ENCODE measurements around the gene GNA14.

DNA sequence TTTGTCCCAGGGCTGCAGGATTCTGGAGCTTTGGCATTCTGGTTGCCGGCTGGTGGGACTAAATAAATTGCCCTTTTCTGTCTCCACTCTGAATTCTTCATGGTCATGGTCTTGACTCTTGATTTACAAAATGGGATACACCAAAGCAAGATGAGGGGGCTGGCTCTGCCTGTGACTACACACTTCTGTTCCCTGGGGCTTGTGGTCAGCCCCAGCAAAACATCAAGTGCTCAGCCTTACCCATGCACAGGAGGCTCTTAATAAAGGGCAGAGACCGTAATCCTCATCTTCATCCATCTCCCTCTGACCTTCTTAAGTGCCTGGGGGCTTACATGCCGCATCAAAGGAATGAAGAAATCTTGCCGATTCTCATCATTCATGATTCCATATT is 198.0 kb downstream of the GNA14 start:
- TF ChIP-seq SUZ12 (IDR thresholded peaks at IDR 0.05; ENCODE audit: extremely low read depth, insufficient read depth, insufficient read length) (no peak), ZNF274 (IDR thresholded peaks at IDR 0.05; ENCODE audit: low read depth, low read length) (no peak)
